Spleen (tissue), 11 donors: ENCODE data around the gene DUSP28. TPM values are rescaled to one million over a fixed set of nuclear protein-coding genes. Genes with fewer than 3 reads are reported as not detected.

Source experiments
- DNase-seq: peaks from one replicate; pipeline ENCODE4 v3.0.0-alpha.2; 2020
- H3K27ac ChIP-seq, 8 donors: fragments of 200-600 bp; sonication (generic) in 7 of 8; 1 replicate in 4 of 8; 2 replicates in 4 of 8; pipeline versions ENCODE4 v1.5.0 to v1.8.0; 2016 to 2021; ENCODE audit warnings: inconsistent platforms in 4 of 8, mild to moderate bottlenecking in 4 of 8, moderate library complexity in 1 of 8
- H3K27me3 ChIP-seq, 7 donors: fragments of 200-600 bp; sonication (generic) in 6 of 7; replicated peaks in 1 of 7; 1 replicate in 4 of 7; 2 replicates in 3 of 7; pipeline versions ENCODE4 v1.5.0 to v1.8.0; 2016 to 2021; ENCODE audit warnings: inconsistent platforms in 3 of 7, mild to moderate bottlenecking in 1 of 7
- H3K36me3 ChIP-seq, 6 donors: fragments of 200-600 bp; sonication (generic) in 5 of 6; 1 replicate in 4 of 6; 2 replicates in 2 of 6; pipeline versions ENCODE4 v1.5.0 to v1.8.0; 2016 to 2021; ENCODE audit warnings: inconsistent platforms in 2 of 6
- H3K4me1 ChIP-seq, 6 donors: fragments of 200-600 bp; sonication (generic) in 5 of 6; 1 replicate in 3 of 6; 2 replicates in 3 of 6; pipeline versions ENCODE4 v1.5.0 to v1.8.0; 2016 to 2021; ENCODE audit warnings: inconsistent platforms in 3 of 6
- H3K4me3 ChIP-seq, 8 donors: fragments of 200-600 bp; sonication (generic) in 7 of 8; 1 replicate in 4 of 8; 2 replicates in 4 of 8; pipeline versions ENCODE4 v1.5.0 to v1.8.0; 2016 to 2021; ENCODE audit warnings: inconsistent platforms in 4 of 8, mild to moderate bottlenecking in 4 of 8, moderate library complexity in 2 of 8
- H3K9me3 ChIP-seq, 8 donors: fragments of 200-600 bp; sonication (generic) in 7 of 8; 1 replicate in 4 of 8; 2 replicates in 4 of 8; pipeline versions ENCODE4 v1.5.0 to v1.8.0; 2016 to 2021; ENCODE audit warnings: inconsistent platforms in 4 of 8
- POLR2A ChIP-seq, 3 donors: fragments of 450-650 bp; IDR thresholded peaks; one replicate each; pipeline ENCODE4 v1.5.1; 2017; ENCODE audit warnings: antibody characterized with exemption in 3 of 3, mild to moderate bottlenecking in 1 of 3
- POLR2AphosphoS5 ChIP-seq, 3 donors: sonication (generic); formaldehyde crosslinking; IDR thresholded peaks; one replicate each; pipeline ENCODE4 v1.5.1; 2017; ENCODE audit warnings: antibody characterized with exemption in 3 of 3
- WGBS, 5 donors: extraction: QIAGEN DNeasy Blood & Tissue Kit in 3 of 5; methylation state at CpG; one replicate each; pipeline versions ENCODE4 v1.1.5 to v1.1.7; 2013 to 2018; 5-methylcytosine and 5-hydroxymethylcytosine counted together
- intact Hi-C: fragments of 100-400 bp; cut with DNase I; formaldehyde crosslinking; loops from one replicate; pipeline ENCODE4 v1.15.0; 2023; ENCODE audit warnings: low total_unique reads
- polyA plus RNA-seq, 3 donors: library from polyadenylated mRNA; stranded (reverse); fragments of 200-250 nt; gene quantifications; one replicate each; pipeline ENCODE4 v1.2.1, GENCODE V29; 2013
- total RNA-seq, 7 donors: library from RNA; depleted of rRNA in 3 of 7; stranded (reverse); fragments of >200 nt in 3 of 7; fragmentation: NEBNext Ultra II Directional in 4 of 7; extraction: Animal tissue kit (Norgen Biotek cat#: 25700) in 4 of 7; gene quantifications; one replicate each; pipeline versions ENCODE4 v1.1.0 to v1.2.1, GENCODE V29; 2016 to 2021
- TF ChIP-seq, protein P1 (sequence below), 11 experiments: fragments of 200-600 bp in 7 of 11; fragments of 450-650 bp in 4 of 11; sonication (generic) in 4 of 11; IDR thresholded peaks in 8 of 11; conservative IDR thresholded peaks in 3 of 11; 1 replicate in 7 of 11; 2 replicates in 4 of 11; pipeline versions ENCODE4 v1.4.0 to v1.8.0; 2016 to 2021; ENCODE audit warnings: antibody characterized with exemption in 11 of 11, inconsistent platforms in 4 of 11, mild to moderate bottlenecking in 1 of 11
- donor health status: healthy with polysubstance abuse.
- donor health status: DM: no; HTN: no; CAD: no; lungs with moderate emphysema.
- donor health status: DM: no; HTN: no; CAD: no.
- donor health status: Bipolar disorder and iron deficiency.
- donor health status: healthy.
- donor health status: DM: no; HTN: no; CAD: no.
- donor health status: DM: yes; HTN: yes; CAD: no.

Gene DUSP28
- total and polyA plus RNA-seq, 10 donors: 5.9 to 13.6 (median 7.2) TPM

DNA sequence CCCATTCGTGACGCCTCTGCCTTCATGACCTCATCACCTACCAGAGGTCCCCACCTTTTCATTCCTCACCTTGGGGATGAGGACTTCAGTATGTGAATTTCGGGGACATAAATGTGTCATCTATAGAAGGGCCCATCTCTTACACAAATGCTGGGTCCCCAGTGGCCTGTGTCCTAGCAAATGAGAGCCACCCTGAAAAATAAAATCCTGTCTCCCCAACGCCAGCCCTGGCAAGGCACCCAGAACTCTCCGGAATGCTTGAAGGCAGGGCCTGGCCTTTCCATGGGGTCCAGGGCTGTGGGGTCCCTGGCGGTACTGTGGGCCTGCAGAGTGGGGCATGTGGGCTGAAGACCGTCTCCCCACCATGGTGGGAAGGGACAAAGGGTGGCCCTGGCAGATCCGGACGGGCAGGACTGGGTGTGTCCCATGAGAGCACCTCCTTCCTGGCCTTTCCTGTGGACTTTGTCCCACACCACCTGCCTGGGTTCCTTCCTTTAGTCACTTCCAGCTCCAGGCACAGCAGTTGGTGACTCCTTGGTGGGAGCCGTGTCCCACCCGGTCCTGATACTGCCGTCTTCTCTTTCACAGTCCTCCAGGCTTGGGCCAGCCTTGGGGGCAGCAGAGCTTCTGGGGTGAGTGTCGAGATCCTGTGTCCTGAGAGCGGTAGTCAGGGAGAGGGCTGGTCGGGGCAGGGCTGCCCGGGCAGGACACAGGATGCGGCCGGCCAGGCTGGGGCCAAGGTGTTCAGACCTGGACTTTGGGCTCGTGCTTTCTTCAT lies 45.0 kb downstream of the DUSP28 start:
- intact Hi-C loops: no loop called here
- no peaks in the 10 kb centered on the region for H3K9me3 ChIP-seq
- DNase-seq: peak; percentile 70
- peak overlapping the region in 1 of 8 donors; percentile 5 for H3K4me3 ChIP-seq
- H3K27me3 ChIP-seq: no peaks in the 10 kb centered on the region
- whole genome bisulfite sequencing, 5 donors: 69 to 93% (median 83%) methylated on average over 18 to 19 of the region's 19 CpGs
- peaks cover 0 to 33% (median 5%) of the 10 kb centered on the region in 6 donors for H3K36me3 ChIP-seq
- H3K4me1 ChIP-seq: peaks cover 0 to 38% (median 8%) of the 10 kb centered on the region in 6 donors
- H3K27ac ChIP-seq: peak overlapping the region in 4 of 8 donors; percentile 1 to 61 (median 50)
- TF ChIP-seq POLR2AphosphoS5 (IDR thresholded peaks at IDR 0.05) (peak in 1 of 3 donors; percentile 25), POLR2A (IDR thresholded peaks at IDR 0.05) (no peak)

DNA sequence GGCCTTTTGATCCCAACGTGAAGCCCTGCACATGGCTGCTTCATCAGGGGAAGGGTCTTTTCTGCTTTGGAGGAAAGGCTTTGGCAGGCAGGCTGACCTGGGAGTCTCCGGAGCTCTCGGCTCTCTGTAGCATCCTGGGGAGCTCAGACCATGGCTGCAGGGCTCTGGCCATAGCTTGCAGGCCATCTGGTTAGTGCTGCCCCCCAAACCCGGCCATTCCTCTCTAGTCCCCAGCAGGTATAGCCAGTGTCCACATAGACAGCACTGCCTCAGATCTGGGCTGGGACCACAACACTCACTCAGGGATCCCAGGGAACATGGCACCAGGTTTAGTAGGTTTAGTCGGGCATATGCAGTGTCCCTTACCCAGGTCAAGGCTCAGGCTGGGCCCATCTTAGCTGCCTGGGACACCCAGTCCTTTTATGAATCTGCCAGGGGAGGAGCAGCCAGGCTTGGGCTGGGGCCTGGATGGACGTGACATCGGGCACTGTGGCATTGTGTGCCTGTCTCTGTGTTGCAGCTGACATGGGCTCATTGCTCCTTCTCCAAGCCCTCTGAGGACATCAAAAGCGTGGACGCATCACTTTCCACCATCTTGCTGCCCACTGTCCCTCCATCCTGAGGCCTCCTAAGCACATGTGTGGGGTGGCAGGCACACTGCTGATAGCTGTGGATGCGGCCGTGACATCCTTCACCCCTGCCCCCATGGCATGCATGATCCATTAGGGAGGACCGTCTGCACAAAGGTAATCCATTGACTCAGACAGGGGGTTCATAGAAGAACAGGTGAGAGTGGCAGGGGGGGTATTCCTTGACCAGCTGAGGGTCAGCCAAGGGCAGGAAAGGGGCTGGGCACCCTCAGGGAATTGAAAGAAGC lies 45.9 kb downstream of the DUSP28 start:
- WGBS, 5 donors: 80 to 93% (median 86%) methylated on average over 8 to 12 of the region's 12 CpGs
- DNase-seq: peak; percentile 64
- intact Hi-C loops: no loop called here

DNA sequence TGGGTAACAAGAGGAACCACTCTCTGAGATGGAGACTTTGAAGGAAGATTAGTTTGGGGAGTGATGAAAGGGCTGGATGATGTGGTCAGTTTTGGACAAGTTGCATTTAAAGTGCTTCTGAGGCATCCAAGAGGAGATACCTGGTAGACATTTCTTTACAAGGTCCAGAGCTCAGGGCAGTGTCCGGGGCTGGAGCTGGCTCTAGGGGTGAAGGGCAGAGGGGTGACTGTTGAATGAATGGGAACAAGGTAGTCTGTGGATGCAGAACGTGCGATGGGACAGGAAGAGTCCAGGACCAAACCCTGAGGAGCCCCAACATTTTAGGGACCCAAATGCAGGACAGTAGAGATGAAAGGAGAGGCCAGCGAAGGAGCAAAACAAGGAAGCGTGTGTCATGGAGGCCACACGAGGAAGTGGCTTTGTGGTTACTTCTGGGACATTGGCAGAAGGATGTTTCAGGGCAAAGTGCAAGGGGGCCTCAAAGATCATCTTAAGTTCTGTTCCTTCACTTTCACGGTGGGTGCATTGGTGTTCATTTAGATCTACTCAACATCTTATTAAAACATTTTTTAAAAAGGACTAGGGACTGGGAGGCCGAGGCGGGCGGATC lies 51.5 kb downstream of the DUSP28 start:
- TF ChIP-seq, protein P1, sequence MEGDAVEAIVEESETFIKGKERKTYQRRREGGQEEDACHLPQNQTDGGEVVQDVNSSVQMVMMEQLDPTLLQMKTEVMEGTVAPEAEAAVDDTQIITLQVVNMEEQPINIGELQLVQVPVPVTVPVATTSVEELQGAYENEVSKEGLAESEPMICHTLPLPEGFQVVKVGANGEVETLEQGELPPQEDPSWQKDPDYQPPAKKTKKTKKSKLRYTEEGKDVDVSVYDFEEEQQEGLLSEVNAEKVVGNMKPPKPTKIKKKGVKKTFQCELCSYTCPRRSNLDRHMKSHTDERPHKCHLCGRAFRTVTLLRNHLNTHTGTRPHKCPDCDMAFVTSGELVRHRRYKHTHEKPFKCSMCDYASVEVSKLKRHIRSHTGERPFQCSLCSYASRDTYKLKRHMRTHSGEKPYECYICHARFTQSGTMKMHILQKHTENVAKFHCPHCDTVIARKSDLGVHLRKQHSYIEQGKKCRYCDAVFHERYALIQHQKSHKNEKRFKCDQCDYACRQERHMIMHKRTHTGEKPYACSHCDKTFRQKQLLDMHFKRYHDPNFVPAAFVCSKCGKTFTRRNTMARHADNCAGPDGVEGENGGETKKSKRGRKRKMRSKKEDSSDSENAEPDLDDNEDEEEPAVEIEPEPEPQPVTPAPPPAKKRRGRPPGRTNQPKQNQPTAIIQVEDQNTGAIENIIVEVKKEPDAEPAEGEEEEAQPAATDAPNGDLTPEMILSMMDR (IDR thresholded peaks at IDR 0.05 in 8 of 11, conservative IDR thresholded peaks at IDR 0.05 in 3 of 11): no peak
- TF ChIP-seq POLR2A (IDR thresholded peaks at IDR 0.05) (no peak), POLR2AphosphoS5 (IDR thresholded peaks at IDR 0.05) (peak in 1 of 3 donors; percentile 56)
- peaks cover 0 to 3% (median under 1%) of the 10 kb centered on the region in 8 donors for H3K9me3 ChIP-seq
- H3K4me3 ChIP-seq: no peak overlapping the region
- peak; percentile 58 for DNase-seq
- WGBS, 5 donors: 60 to 75% (median 65%) methylated on average over 10 of the region's 10 CpGs
- no peaks in the 10 kb centered on the region for H3K27me3 ChIP-seq
- peak overlapping the region in 3 of 8 donors; percentile 26 to 69 (median 67) for H3K27ac ChIP-seq
- peaks cover 0 to 15% (median 0%) of the 10 kb centered on the region in 6 donors for H3K36me3 ChIP-seq
- intact Hi-C loops: no loop called here
- H3K4me1 ChIP-seq: peaks cover 0 to 25% (median 10%) of the 10 kb centered on the region in 6 donors

More for the DNA sequence above, 45.9 kb downstream of the DUSP28 start:
- peaks cover 0 to 29% (median 0%) of the 10 kb centered on the region in 6 donors for H3K36me3 ChIP-seq
- no peaks in the 10 kb centered on the region for H3K9me3 ChIP-seq
- no peak overlapping the region for H3K4me3 ChIP-seq
- TF ChIP-seq, protein P1 (IDR thresholded peaks at IDR 0.05 in 8 of 11, conservative IDR thresholded peaks at IDR 0.05 in 3 of 11): no peak
- TF ChIP-seq POLR2AphosphoS5 (IDR thresholded peaks at IDR 0.05): no peak
- no peak for TF ChIP-seq POLR2A (IDR thresholded peaks at IDR 0.05)
- peak overlapping the region in 1 of 8 donors; percentile 61 for H3K27ac ChIP-seq
- no peaks in the 10 kb centered on the region for H3K27me3 ChIP-seq
- peaks cover 0 to 31% (median 8%) of the 10 kb centered on the region in 6 donors for H3K4me1 ChIP-seq

Other genes with a start within 250 kb of the DUSP28 start
- 10 to 100 TPM in 5 of 7 donors, 1 to 10 TPM in 2; 7.9 to 25.0 (median 18.6) TPM for gene GPC1, start 124.7 kb upstream of the DUSP28 start, total RNA-seq
- 10 to 100 TPM in 1 of 3 donors, 1 to 10 TPM in 2; 4.1 to 12.4 (median 9.1) TPM for gene GPC1, start 124.7 kb upstream of the DUSP28 start, polyA plus RNA-seq
- 10 to 100 TPM; 26.5 to 45.5 (median 30.1) TPM for gene ANKMY1, start 2.4 kb upstream of the DUSP28 start, total RNA-seq
- 10 to 100 TPM in 1 of 3 donors, 1 to 10 TPM in 2; 7.6 to 11.4 (median 8.1) TPM for gene ANKMY1, start 2.4 kb upstream of the DUSP28 start, polyA plus RNA-seq
- gene RNPEPL1, start 8.1 kb downstream of the DUSP28 start, total RNA-seq: 100 to 1,000 TPM in 2 of 7 donors, 10 to 100 TPM in 5; 57.2 to 116 (median 73.0) TPM
- gene RNPEPL1, start 8.1 kb downstream of the DUSP28 start, polyA plus RNA-seq: 100 to 1,000 TPM in 2 of 3 donors, 10 to 100 TPM in 1; 79.8 to 165 (median 107) TPM
- 10 to 100 TPM; 43.0 to 82.6 (median 59.4) TPM for gene CAPN10, start 26.4 kb downstream of the DUSP28 start, total RNA-seq
- gene CAPN10, start 26.4 kb downstream of the DUSP28 start, polyA plus RNA-seq: 10 to 100 TPM; 34.7 to 83.1 (median 66.1) TPM
- gene GPR35, start 65.1 kb downstream of the DUSP28 start, total RNA-seq: 10 to 100 TPM; 10.3 to 25.3 (median 18.7) TPM
- gene GPR35, start 65.1 kb downstream of the DUSP28 start, polyA plus RNA-seq: 10 to 100 TPM in 2 of 3 donors, 1 to 10 TPM in 1; 7.4 to 19.1 (median 17.8) TPM
- under 1 TPM in 1 of 7 donors, not detected in 6; 0.95 TPM for gene AQP12B, start 122.5 kb downstream of the DUSP28 start, total RNA-seq
- gene AQP12B, start 122.5 kb downstream of the DUSP28 start, polyA plus RNA-seq: 1 to 10 TPM in 1 of 3 donors, under 1 TPM in 1, not detected in 1; 0.03 to 1.8 TPM
- 1 to 10 TPM in 1 of 7 donors, not detected in 6; 1.6 TPM for gene AQP12A, start 131.5 kb downstream of the DUSP28 start, total RNA-seq
- 1 to 10 TPM in 1 of 3 donors, not detected in 2; 1.8 TPM for gene AQP12A, start 131.5 kb downstream of the DUSP28 start, polyA plus RNA-seq